Subcutaneous adipose tissue (tissue), 4 donors: ENCODE results near the gene SLC6A11. TPM values are rescaled to one million over a fixed set of nuclear protein-coding genes. Genes with fewer than 3 reads are reported as not detected.

ENCODE experiments used
- total RNA-seq, 4 donors: library from RNA; depleted of rRNA; stranded (reverse); fragments of >200 nt; gene quantifications; one replicate each; pipeline ENCODE4 v1.1.0, GENCODE V29; 2016
- TF ChIP-seq, protein P1 (sequence below): fragments of 450-650 bp; IDR thresholded peaks from one replicate; pipeline ENCODE4 v1.5.1; 2016; ENCODE audit warnings: low read depth, mild to moderate bottlenecking, control low read depth, antibody characterized with exemption, moderate library complexity

The SLC6A11 gene
- total RNA-seq, 4 donors from 2014 or later = 0.16 TPM; not detected in 3

- TF ChIP-seq, protein P1, sequence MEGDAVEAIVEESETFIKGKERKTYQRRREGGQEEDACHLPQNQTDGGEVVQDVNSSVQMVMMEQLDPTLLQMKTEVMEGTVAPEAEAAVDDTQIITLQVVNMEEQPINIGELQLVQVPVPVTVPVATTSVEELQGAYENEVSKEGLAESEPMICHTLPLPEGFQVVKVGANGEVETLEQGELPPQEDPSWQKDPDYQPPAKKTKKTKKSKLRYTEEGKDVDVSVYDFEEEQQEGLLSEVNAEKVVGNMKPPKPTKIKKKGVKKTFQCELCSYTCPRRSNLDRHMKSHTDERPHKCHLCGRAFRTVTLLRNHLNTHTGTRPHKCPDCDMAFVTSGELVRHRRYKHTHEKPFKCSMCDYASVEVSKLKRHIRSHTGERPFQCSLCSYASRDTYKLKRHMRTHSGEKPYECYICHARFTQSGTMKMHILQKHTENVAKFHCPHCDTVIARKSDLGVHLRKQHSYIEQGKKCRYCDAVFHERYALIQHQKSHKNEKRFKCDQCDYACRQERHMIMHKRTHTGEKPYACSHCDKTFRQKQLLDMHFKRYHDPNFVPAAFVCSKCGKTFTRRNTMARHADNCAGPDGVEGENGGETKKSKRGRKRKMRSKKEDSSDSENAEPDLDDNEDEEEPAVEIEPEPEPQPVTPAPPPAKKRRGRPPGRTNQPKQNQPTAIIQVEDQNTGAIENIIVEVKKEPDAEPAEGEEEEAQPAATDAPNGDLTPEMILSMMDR = no peak
These were observed 41.8 kb upstream of the SLC6A11 start for GRCh38 chr3:10774129-10774670.

DNA sequence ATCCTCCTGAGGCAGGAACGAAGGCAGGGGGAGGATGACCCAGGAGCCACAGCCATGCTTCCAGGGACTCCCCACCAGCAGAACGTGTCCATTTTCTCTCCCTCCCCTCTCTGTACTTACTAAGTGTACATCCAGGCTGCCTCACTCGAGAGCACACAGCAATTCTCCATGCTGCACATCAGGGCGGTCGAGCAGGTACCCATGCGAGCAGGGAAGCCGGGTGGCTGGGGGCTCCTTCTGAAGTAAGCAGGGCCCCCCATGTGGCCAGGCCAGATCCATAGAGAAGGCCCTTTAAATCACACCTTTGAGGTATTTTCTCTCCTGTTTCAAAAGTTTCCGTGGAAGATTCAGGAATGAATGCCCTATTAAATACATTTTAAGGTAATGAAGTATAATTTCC lies 41.2 kb upstream of the SLC6A11 start:
- TF ChIP-seq, protein P1 = no peak

DNA sequence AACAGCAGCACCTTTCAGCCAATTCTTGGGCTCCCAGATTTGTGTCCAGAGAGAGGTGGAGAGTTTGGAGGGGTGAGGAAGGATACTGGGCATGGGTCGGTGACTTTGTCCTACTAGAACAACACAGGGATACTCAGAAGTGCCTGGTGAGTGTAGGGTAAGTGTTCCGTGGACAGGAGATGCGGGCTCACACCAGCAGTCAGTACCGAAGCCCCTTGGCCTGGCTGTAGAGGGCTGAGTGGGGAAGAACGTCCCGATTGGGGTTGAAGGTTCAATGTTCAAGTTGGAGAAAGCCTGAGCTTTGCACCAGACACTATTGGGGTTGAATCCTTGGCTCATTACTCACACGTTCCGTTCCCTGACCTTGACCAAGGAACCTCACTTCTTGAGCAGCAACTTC lies 40.8 kb upstream of the SLC6A11 start:
- TF ChIP-seq, protein P1 = no peak

GRCh38 chr3:10775828-10776227 lies 40.2 kb upstream of the SLC6A11 start:
- TF ChIP-seq, protein P1 = no peak

DNA sequence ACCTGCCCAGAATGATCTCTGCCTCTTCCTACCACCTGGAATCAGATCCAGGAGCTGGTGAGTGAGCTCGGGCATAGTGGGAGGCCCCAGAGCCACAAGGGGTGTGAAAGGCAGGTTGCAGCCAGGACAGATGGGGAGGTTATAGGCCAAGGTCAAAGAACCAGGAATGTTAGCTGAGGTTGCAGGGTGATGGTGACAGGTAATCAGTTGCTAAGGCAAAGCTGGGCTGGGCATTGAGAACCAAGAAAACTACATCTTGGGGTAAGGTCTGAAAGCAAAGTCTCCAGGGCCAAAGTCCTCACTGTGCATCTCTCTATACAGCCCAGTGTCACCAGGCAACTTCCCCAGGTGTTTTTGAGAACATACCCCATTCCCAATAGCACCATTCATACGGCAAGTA lies 38.4 kb upstream of the SLC6A11 start:
- TF ChIP-seq, protein P1 = no peak

DNA sequence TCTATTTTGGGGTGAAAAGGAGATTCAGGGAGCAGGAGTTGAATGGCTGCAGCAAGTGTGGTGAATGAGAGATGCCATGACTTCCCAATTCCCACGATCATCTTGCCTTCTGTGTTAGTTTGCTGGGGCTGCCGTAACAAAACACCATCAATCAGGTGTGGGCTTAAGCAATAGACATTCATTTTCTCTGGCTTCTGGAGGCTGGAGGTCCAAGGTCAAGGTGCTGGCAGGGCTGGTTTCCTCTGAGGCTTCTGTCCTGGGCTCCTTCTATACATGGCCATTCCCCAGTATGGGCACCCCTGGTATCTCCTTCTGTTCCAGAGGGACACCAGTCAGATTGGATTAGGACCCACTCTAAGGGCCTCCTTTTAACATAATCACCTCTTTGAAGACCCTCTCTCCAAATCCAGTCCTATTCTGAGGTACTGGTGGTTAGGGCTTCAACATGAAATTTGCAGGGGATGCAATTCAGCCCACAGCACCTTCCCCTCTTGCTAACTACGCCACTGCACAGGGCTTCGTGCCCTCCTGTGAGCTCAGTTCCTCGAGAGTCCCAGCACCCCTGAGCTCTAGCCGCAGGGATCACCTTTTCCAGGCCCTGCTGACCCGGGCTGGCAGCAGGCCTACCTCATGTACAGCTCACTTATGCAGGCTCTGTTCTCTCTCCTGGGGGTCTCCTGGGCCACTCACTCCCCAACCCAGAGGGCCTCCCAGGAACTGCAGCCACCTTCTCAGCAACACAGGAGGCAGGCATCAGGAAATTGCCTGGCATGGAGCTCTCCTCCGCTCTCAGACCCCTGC lies 37.3 kb upstream of the SLC6A11 start:
- TF ChIP-seq, protein P1 = no peak

GRCh38 chr3:10779293-10779805 lies 36.7 kb upstream of the SLC6A11 start:
- TF ChIP-seq, protein P1 = no peak
